A673 (cell line): ENCODE data around the gene GRIN2A.

Experiments
- CTCF ChIP-seq: fragments of 300-800, 200-600 bp; sonication (generic); conservative IDR thresholded peaks from 2 replicates; pipeline ENCODE4 v1.5.1; 2017; ENCODE audit warnings: low read depth, mild to moderate bottlenecking, antibody characterized with exemption, low read length, moderate library complexity, mixed read lengths
- EZH2 ChIP-seq: fragments of 200-600 bp; sonication (generic); IDR thresholded peaks from 2 replicates; pipeline ENCODE4 v1.6.1; 2017; ENCODE audit warnings: borderline replicate concordance, low read depth, mild to moderate bottlenecking, mixed read lengths, antibody characterized with exemption, low read length; ENCODE audit not compliant: poor library complexity, severe bottlenecking

GRCh38 chr16:9953908-9954570 is 228.2 kb downstream of the GRIN2A start:
- TF ChIP-seq CTCF (no peak), EZH2 (no peak)
